T-helper 9 cell (primary cell): ENCODE data around the gene STXBP1.
"Not testable (repeated sequence)": the region's sequence is repeated elsewhere in the genome, so short reads cannot be mapped to it uniquely, and the experiment has no call there.

Experiments
- DNase-seq: peaks from one replicate; pipeline ENCODE4 v3.0.0-alpha.2; 2020

STXBP1 gene

GRCh38 chr9:127578627-127578951 lies 33.5 kb upstream of the STXBP1 start:
- no peak for DNase-seq

GRCh38 chr9:127578952-127579853 lies 32.9 kb upstream of the STXBP1 start:
- peak; percentile 50 for DNase-seq

- DNase-seq = no peak
Observed at GRCh38 chr9:127580366-127580765, 31.7 kb upstream of the STXBP1 start.

DNA sequence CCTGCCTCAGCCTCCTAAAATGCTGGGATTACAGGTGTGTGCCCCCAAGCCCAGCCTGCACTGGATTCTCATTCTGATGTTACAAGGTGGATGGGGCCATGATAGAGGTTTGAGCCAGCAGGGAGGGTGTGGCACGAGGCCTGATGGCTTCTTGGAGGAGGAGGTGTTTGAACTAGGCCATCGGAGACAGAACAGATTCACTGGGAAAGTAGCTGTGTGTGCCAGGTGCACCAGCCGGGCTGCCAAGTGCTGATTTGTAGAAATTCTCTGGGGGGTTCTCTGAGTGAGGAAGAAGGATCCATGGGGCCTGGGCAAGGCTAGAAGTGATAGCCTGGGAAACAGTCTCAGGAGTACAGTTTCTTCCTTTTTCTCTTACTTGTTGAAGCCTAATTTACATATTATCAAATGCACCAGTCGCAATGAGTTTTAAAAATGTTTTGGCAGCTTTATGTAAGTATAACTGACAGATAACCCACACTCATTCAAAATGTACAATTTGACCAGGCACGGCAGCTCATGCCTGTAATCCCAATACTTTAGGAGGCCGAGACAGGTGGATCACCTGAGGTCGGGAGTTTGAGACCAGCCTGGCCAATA lies 31.1 kb upstream of the STXBP1 start:
- DNase-seq = no peak

- DNase-seq = not testable (repeated sequence)
Observed at GRCh38 chr9:127584474-127584805, 27.6 kb upstream of the STXBP1 start.

- no peak for DNase-seq
Observed at GRCh38 chr9:127585161-127585819, 26.8 kb upstream of the STXBP1 start.

- no peak for DNase-seq
Observed at GRCh38 chr9:127586096-127586495, 26.0 kb upstream of the STXBP1 start.

DNA sequence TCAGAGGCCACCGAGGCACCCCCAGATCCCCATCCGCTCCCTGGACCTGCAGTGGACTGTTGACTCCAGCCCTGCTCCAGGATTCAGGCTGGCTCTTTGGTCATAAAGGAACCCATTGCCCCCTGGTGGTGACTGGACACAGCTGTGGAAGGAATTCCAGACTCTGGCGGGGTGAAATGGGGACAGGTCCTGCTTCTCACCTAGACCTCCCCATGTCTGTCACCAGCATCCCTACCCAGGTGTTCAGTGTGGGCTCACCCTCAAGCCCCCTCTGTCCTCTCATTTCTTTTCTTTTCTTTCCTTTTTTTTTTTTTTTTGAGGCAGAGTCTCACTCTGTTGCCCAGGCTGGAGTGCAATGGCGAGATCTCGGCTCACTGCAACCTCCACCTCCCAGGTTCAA lies 25.5 kb upstream of the STXBP1 start:
- DNase-seq = peak; percentile 47

- DNase-seq = no peak
Observed at GRCh38 chr9:127587966-127588365, 24.1 kb upstream of the STXBP1 start.

GRCh38 chr9:127588740-127589506 lies 23.2 kb upstream of the STXBP1 start:
- no peak for DNase-seq

DNA sequence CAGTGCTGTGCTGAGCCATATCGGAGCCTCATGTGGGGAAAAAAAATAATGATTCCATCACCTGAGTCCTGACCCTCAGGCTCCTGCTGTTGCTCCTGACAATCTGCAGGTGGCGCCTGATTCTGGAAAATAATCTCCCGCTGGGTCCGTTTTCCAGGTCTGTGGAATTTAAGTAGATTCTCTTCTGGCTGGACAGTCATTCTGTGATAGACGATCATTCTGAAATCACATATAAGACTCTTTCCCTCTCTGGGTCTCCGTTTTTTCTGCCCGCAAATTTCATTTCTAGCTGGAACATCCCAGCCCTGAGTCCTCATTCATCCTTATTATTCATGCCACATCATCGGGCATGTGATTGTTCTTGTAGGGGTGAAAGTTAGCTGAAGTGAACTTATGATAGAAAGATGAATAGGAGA lies 22.1 kb upstream of the STXBP1 start:
- peak; percentile 15 for DNase-seq

- DNase-seq = no peak
Observed at GRCh38 chr9:127595611-127596010, 16.5 kb upstream of the STXBP1 start.

DNA sequence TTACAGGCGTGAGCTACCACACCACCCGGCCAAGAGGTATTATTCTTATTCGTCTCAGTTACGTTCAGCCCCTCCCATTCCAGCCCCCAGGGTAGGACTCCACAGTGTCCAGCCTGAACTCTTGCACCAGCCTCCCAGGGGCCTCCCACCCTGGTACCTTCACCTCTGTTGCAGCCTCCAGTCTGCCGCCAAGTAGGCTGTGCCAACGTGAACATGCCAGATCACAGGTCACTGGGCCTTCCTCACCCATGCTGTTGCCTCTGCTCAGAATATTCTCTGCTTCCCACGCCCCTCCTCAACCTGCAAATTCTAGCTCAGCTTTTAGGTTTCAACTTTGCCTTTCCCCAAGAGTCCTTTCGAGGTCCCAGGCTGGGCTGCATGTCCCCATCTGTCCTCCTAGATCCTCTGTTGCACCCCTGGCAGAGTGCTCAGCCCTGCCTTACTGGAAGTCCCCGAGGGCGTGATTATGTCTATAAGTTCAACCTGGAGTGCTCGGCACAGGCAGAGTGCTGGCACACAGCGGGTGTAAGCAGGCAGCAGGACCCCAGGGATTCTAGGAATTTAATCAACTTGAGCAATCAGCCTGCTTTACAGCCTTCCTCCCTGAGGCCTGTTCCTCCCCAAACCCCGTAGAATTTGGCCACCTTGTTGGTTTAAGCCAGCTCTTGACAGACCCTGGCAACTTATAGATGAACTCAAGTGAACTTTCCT lies 13.1 kb upstream of the STXBP1 start:
- DNase-seq = no peak

GRCh38 chr9:127599550-127599891 lies 12.6 kb upstream of the STXBP1 start:
- DNase-seq = no peak

DNA sequence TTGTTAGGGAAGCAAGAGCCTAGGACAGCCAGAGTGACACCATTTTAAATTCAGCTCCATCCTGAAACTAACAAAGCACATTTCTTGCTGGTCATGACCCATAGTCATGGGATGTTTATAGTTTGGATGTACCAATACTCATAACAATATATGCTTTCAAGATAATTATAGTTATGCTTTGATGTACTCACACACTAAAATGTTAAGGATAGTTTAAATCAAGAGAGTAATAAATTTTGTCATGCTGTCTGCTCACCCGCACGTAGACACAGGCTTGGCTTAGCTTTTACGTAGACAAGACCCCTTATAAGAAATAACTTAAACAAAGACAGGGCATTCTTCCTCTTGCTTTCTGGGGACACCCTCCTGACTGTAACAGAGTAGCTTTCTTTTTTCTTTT lies 8.9 kb upstream of the STXBP1 start:
- no peak for DNase-seq

DNA sequence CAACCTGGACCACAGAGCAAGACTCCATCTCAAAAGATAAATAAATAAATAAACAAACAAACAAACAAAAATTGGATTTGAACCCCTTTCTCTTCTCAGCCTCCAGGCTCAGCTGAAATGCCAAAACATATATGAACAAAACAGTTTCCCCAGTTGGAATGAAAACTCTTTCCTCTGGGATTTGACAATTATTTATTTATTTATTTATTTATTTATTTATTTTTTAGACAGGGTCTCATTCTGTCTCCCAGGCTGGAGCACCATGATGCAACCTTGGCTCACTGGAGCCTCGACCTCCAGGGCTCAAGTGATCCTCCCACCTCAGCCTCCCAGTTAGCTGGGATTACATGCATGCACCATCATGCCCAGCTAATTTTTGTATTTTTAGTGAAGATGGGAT lies 6.0 kb upstream of the STXBP1 start:
- no peak for DNase-seq

DNA sequence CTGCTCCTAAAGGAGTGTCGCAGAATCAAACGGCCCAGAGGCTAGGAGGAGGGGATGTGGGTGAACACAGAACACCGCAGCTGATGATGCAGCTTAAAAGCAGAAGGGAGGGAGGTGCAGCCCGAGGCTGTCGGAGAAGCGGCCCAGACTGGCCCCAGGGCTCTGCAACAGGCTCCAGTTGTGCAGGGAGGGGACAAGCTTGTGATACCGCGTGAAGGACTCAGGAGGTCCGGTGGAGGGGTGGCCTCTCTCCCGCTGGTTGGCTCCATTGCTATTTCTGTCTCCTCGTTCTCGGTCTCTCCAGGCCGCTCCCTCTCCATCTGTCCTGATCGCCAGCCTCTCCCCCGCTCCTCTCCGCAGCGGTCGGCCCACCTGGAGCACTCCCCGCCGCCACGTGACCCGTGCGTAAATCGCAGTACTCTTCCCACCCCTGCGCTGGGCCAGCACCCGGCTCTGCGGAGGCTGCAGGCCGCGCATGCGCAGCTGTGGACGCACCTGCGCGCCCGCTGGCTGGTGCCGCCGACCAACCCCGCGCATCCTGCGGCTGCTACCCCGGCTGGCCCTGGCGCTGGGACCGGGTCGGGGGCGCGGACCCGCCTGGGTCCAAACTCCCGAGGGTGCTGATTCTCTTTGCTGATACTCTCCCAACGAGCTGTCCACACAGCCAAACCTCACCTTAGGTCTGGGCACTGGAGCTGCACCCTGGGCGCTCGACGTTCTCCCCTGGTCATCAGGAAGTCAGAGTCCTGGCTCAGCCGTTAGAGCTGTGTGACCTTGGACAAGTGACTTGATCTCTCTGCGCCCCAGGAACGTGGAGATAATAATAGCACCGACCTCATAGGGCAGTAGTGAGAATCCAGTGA lies 3.7 kb upstream of the STXBP1 start:
- DNase-seq = peak; percentile 66

- DNase-seq = no peak
Observed at GRCh38 chr9:127611603-127611898, 526 bp upstream of the STXBP1 start.

DNA sequence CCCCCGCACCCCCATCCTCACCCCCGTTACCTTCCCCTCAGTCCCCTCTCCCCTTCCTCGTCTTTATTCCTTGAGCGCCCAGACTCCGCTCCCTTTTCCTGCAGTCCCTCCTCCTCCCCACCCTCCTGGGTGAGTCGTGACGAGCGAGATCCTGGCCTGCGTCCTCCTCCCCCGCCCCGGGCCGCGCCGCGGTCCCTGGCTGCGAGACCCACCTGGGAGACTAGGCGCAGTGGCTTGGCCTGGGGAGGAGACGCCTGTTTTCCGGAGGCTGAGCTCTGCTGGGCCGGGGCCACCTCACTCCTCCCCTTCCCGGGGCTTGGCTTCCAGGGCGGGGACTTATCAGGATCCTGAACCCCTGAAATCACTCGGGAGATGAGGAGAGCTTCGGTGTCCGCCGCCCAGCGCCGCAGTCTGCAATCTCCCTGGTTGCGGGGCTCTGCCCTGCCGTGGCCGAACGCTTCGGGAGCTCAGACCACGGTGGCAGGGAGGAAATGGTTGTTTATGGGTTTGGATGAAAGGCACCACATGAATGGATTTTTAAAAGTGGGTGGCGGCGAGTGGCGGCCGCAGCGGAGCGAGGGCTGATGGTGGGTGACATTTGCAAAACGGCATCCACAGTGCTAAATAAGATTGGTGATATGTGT lies 984 bp downstream of the STXBP1 start:
- peak; percentile 34 for DNase-seq

- DNase-seq = no peak
Observed at GRCh38 chr9:127613583-127613954, 1.5 kb downstream of the STXBP1 start.

GRCh38 chr9:127614961-127615360 lies 2.9 kb downstream of the STXBP1 start:
- DNase-seq = no peak
